Suprapubic skin (tissue), 4 donors: ENCODE measurements around the gene APOLD1. TPM values are rescaled to one million over a fixed set of nuclear protein-coding genes. Genes with fewer than 3 reads are reported as not detected.

Source experiments
- DNase-seq, 2 donors: peaks; one replicate each; pipeline ENCODE4 v3.0.0-alpha.2; 2019; ENCODE audit warnings: low spot score in 2 of 2
- H3K27ac ChIP-seq: fragments of 200-600 bp; sonication (generic); one replicate; pipeline ENCODE4 v1.5.1; 2019
- H3K27me3 ChIP-seq: fragments of 200-600 bp; sonication (generic); one replicate; pipeline ENCODE4 v1.5.1; 2019
- H3K36me3 ChIP-seq: fragments of 200-600 bp; sonication (generic); one replicate; pipeline ENCODE4 v1.5.1; 2019
- H3K4me1 ChIP-seq: fragments of 200-600 bp; sonication (generic); one replicate; pipeline ENCODE4 v1.5.1; 2019
- H3K4me3 ChIP-seq: fragments of 200-600 bp; sonication (generic); one replicate; pipeline ENCODE4 v1.5.1; 2019; ENCODE audit warnings: mild to moderate bottlenecking
- H3K9me3 ChIP-seq: fragments of 200-600 bp; sonication (generic); one replicate; pipeline ENCODE4 v1.5.1; 2019
- EP300 ChIP-seq: sonication (generic); formaldehyde crosslinking; IDR thresholded peaks from one replicate; pipeline ENCODE4 v1.6.1; 2017; ENCODE audit warnings: antibody characterized with exemption
- POLR2A ChIP-seq, 2 donors: fragments of 450-650 bp; IDR thresholded peaks; one replicate each; pipeline ENCODE4 v1.6.1; 2017; ENCODE audit warnings: antibody characterized with exemption in 2 of 2, mild to moderate bottlenecking in 2 of 2, moderate library complexity in 2 of 2
- POLR2AphosphoS5 ChIP-seq, 3 donors: sonication (generic); formaldehyde crosslinking; IDR thresholded peaks; one replicate each; pipeline ENCODE4 v1.6.1; 2017; ENCODE audit warnings: antibody characterized with exemption in 3 of 3
- WGBS: methylation state at CpG from one replicate; pipeline ENCODE4 v1.1.5; 2018; 5-methylcytosine and 5-hydroxymethylcytosine counted together
- total RNA-seq, 4 donors: library from RNA; depleted of rRNA; stranded (reverse); fragments of >200 nt; gene quantifications; one replicate each; pipeline ENCODE4 v1.1.0, GENCODE V29; 2016
- TF ChIP-seq, protein P1 (sequence below), 2 donors: fragments of 200-600 bp in 1 of 2; fragments of 450-650 bp in 1 of 2; sonication (generic) in 1 of 2; IDR thresholded peaks; one replicate each; pipeline ENCODE4 v1.5.1; 2016 to 2019; ENCODE audit warnings: antibody characterized with exemption in 2 of 2, mild to moderate bottlenecking in 1 of 2, moderate library complexity in 1 of 2

APOLD1 gene
- total RNA-seq, 4 donors from 2014 or later: 14.6 to 25.5 (median 16.4) TPM

DNA sequence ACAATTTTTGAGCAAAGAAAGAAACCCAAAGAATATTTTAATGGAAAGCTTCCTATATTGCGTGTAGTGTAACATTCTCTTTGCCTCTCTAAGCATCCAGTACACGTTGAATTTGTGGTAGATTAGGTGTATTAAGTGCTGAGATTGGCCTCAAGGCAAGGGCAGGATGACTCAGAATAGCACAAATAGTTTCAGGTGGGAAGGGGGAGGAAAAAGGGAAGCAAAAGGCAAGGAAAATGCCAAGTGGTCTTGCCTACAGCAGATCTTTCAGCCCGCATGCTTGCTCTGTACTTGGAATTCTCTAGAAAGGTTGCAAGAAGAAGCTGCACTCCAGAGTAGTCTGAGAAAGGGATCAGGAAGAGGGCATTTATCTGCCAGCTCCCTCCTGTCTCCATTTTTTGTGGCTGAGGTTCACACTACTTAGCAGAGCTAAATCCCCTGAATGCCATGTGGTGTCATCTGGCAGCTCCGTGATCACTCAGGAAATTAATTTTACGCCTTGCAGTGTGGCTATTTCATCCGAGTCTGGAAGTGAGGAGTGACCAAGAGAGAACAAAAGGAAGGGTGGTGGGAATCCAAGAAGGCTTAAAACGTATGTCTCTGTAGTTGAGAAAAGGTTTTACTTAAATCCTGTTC is 39.8 kb upstream of the APOLD1 start:
- H3K27ac ChIP-seq: no peak overlapping the region
- no peaks in the 10 kb centered on the region for H3K9me3 ChIP-seq
- TF ChIP-seq, protein P1, sequence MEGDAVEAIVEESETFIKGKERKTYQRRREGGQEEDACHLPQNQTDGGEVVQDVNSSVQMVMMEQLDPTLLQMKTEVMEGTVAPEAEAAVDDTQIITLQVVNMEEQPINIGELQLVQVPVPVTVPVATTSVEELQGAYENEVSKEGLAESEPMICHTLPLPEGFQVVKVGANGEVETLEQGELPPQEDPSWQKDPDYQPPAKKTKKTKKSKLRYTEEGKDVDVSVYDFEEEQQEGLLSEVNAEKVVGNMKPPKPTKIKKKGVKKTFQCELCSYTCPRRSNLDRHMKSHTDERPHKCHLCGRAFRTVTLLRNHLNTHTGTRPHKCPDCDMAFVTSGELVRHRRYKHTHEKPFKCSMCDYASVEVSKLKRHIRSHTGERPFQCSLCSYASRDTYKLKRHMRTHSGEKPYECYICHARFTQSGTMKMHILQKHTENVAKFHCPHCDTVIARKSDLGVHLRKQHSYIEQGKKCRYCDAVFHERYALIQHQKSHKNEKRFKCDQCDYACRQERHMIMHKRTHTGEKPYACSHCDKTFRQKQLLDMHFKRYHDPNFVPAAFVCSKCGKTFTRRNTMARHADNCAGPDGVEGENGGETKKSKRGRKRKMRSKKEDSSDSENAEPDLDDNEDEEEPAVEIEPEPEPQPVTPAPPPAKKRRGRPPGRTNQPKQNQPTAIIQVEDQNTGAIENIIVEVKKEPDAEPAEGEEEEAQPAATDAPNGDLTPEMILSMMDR (IDR thresholded peaks at IDR 0.05): no peak
- TF ChIP-seq EP300 (no peak), POLR2AphosphoS5 (IDR thresholded peaks at IDR 0.05) (no peak), POLR2A (IDR thresholded peaks at IDR 0.05) (no peak)
- H3K4me1 ChIP-seq: peaks cover 10% of the 10 kb centered on the region
- no peaks in the 10 kb centered on the region for H3K27me3 ChIP-seq
- no peak overlapping the region for H3K4me3 ChIP-seq
- WGBS: 83% methylated on average over 6 of the region's 7 CpGs
- no peaks in the 10 kb centered on the region for H3K36me3 ChIP-seq
- DNase-seq: no peak

DNA sequence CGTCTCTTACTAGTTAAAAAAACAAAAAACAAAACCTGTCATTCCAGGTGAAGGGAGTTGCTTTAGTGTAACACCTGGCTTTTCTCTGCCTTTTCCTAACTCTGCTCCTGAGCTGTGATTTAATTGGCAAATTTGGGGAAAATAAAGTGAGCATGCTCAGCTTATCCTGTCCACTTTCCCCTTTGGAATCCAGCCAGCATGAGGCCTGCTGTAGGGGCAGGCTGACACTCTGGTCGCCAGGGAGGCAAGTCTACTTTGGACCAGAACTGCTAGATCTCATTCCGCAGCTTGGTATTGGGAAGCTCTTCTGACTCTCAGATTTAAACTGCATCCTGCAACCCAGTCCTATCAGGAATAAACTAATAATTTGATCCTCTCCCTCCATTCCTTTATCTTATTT is 38.2 kb upstream of the APOLD1 start:
- no peaks in the 10 kb centered on the region for H3K4me1 ChIP-seq
- TF ChIP-seq, protein P1 (IDR thresholded peaks at IDR 0.05): no peak
- TF ChIP-seq EP300: no peak
- no peak for TF ChIP-seq POLR2AphosphoS5 (IDR thresholded peaks at IDR 0.05)
- no peak for TF ChIP-seq POLR2A (IDR thresholded peaks at IDR 0.05)
- WGBS: 79% methylated on average over 3 of the region's 3 CpGs
- H3K27ac ChIP-seq: no peak overlapping the region
- no peaks in the 10 kb centered on the region for H3K27me3 ChIP-seq
- no peak overlapping the region for H3K4me3 ChIP-seq
- H3K36me3 ChIP-seq: no peaks in the 10 kb centered on the region
- no peaks in the 10 kb centered on the region for H3K9me3 ChIP-seq
- DNase-seq: no peak

DNA sequence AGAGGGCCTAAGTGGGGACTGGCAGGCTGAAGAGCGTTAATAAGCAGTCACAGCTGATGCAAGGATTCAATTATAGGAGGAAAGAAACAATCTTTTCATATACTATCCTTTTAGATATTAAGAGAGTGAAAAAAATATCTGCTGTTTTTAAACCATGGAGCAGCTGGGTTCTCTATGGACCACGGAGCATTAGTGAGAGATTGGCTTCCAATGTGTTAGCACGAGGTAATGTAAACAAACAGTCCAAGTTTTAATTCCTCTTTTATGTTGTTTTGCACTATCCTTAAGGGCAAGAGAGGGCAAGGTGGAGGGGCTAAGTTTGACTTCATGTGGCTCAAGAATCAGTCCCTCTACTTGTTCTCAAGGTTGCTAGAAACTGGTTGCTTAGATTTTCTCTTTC is 37.4 kb upstream of the APOLD1 start:
- H3K27me3 ChIP-seq: no peaks in the 10 kb centered on the region
- no peak for DNase-seq
- no peaks in the 10 kb centered on the region for H3K36me3 ChIP-seq
- no peak overlapping the region for H3K4me3 ChIP-seq
- H3K27ac ChIP-seq: no peak overlapping the region
- no peaks in the 10 kb centered on the region for H3K9me3 ChIP-seq
- TF ChIP-seq EP300 (no peak), POLR2AphosphoS5 (IDR thresholded peaks at IDR 0.05) (no peak), POLR2A (IDR thresholded peaks at IDR 0.05) (no peak)
- TF ChIP-seq, protein P1 (IDR thresholded peaks at IDR 0.05): no peak
- WGBS: 70% methylated on average over 3 of the region's 3 CpGs
- no peaks in the 10 kb centered on the region for H3K4me1 ChIP-seq

DNA sequence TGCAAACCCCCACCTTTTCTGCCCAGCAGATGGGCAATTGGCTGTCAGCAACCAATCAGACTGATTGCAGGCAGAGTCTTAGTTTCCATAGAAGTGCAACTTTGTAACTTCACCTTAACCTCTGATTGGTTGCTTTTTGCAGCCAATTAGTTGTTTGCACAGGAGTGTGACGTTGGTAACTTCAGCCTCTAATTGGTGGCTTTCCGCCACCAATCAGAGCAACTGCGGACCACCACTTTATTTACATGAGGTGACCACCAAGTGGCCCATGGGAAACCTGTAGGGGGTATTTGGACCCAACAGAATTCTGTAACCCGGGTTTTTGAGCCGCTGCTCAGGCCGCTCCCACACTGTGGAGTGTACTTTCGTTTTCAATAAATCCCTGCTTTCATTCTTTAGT is 36.0 kb upstream of the APOLD1 start:
- WGBS: 96% methylated on average over 7 of the region's 7 CpGs
- H3K27me3 ChIP-seq: no peaks in the 10 kb centered on the region
- H3K4me3 ChIP-seq: no peak overlapping the region
- H3K36me3 ChIP-seq: no peaks in the 10 kb centered on the region
- H3K9me3 ChIP-seq: no peaks in the 10 kb centered on the region
- H3K27ac ChIP-seq: no peak overlapping the region
- H3K4me1 ChIP-seq: no peaks in the 10 kb centered on the region
- no peak for TF ChIP-seq POLR2AphosphoS5 (IDR thresholded peaks at IDR 0.05)
- TF ChIP-seq, protein P1 (IDR thresholded peaks at IDR 0.05): no peak
- TF ChIP-seq POLR2A (IDR thresholded peaks at IDR 0.05): no peak
- no peak for TF ChIP-seq EP300
- no peak for DNase-seq

DNA sequence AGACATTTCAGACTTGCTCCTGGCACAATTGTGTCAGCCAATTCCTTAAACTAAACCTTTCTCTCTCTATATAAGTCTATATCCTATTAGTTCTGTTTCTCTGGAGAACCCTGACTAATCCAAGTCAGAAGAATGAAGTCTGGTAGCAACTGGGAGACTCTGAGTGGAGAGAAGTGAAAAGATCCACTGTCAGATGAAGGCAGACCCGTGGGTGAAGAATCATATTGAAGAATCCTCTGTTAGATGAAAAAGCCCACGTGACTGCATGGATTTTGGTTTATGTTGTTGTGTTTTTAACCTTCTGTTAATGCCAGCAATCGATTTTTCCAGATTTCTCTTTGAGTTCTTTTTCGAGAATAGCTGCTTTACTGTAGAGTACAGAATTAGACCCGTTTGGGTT is 29.5 kb upstream of the APOLD1 start:
- no peaks in the 10 kb centered on the region for H3K4me1 ChIP-seq
- TF ChIP-seq EP300 (no peak), POLR2A (IDR thresholded peaks at IDR 0.05) (no peak), POLR2AphosphoS5 (IDR thresholded peaks at IDR 0.05) (no peak)
- TF ChIP-seq, protein P1 (IDR thresholded peaks at IDR 0.05): no peak
- no peak overlapping the region for H3K27ac ChIP-seq
- no peaks in the 10 kb centered on the region for H3K36me3 ChIP-seq
- 90% methylated on average over 5 of the region's 5 CpGs for WGBS
- no peaks in the 10 kb centered on the region for H3K9me3 ChIP-seq
- H3K4me3 ChIP-seq: no peak overlapping the region
- H3K27me3 ChIP-seq: no peaks in the 10 kb centered on the region
- no peak for DNase-seq
